PFSK-1 (cell line): ENCODE data around the gene TAOK1.

Experiments
- FOXP2 ChIP-seq: optimal IDR thresholded peaks from 2 replicates; pipeline ENCODE3; 2011; ENCODE audit warnings: borderline replicate concordance, control low read depth, inconsistent platforms; ENCODE audit not compliant: insufficient read depth; ENCODE audit errors: extremely low read length, extremely low read depth
- POLR2AphosphoS5 ChIP-seq: IDR thresholded peaks from 2 replicates; pipeline ENCODE4 v1.6.1; 2012; ENCODE audit warnings: low read depth, mild to moderate bottlenecking, control low read depth, low read length, moderate library complexity
- REST ChIP-seq, 2 experiments: IDR thresholded peaks; 2 replicates each; pipeline versions ENCODE4 v1.6.1 to v1.8.0; 2011 to 2012; ENCODE audit warnings: low read depth in 2 of 2, low read length in 2 of 2, control low read depth in 1 of 2, inconsistent platforms in 1 of 2, mild to moderate bottlenecking in 1 of 2, moderate library complexity in 1 of 2; ENCODE audit not compliant: insufficient read depth in 1 of 2
- SIN3A ChIP-seq: IDR thresholded peaks from 2 replicates; pipeline ENCODE4 v1.6.1; 2012; ENCODE audit warnings: mild to moderate bottlenecking, low read length, moderate library complexity, borderline replicate concordance; ENCODE audit not compliant: insufficient read depth
- TAF1 ChIP-seq: IDR thresholded peaks from 2 replicates; pipeline ENCODE4 v1.6.1; 2012; ENCODE audit warnings: low read length, control low read depth, borderline replicate concordance; ENCODE audit not compliant: insufficient read depth

The TAOK1 gene

GRCh38 chr17:29386760-29387159, 3.4 kb upstream of the TAOK1 start:
- TF ChIP-seq FOXP2 (no peak), POLR2AphosphoS5 (no peak), REST (IDR thresholded peaks at IDR 0.05; ENCODE audit: insufficient read depth in 1 of 2, low read depth in 2 of 2, low read length in 2 of 2) (no peak), TAF1 (no peak), SIN3A (no peak)

GRCh38 chr17:29388937-29389336, 1.2 kb upstream of the TAOK1 start:
- TF ChIP-seq POLR2AphosphoS5: no peak
- no peak for TF ChIP-seq FOXP2
- no peak for TF ChIP-seq SIN3A
- no peak for TF ChIP-seq REST (IDR thresholded peaks at IDR 0.05; ENCODE audit: insufficient read depth in 1 of 2, low read depth in 2 of 2, low read length in 2 of 2)
- no peak for TF ChIP-seq TAF1

GRCh38 chr17:29390851-29391631, 878 bp downstream of the TAOK1 start:
- TF ChIP-seq TAF1 (no peak), POLR2AphosphoS5 (peak; percentile 30; the same call in 1 of the 2 replicates), SIN3A (peak; percentile 9; the same call in 1 of the 2 replicates)

GRCh38 chr17:29393436-29393835, 3.3 kb downstream of the TAOK1 start:
- no peak for TF ChIP-seq TAF1
- TF ChIP-seq POLR2AphosphoS5: no peak
- no peak for TF ChIP-seq SIN3A

- TF ChIP-seq POLR2AphosphoS5 (no peak), TAF1 (no peak), FOXP2 (no peak), REST (IDR thresholded peaks at IDR 0.05; ENCODE audit: insufficient read depth in 1 of 2, low read depth in 2 of 2, low read length in 2 of 2) (no peak), SIN3A (no peak)
These were observed 4.6 kb downstream of the TAOK1 start for GRCh38 chr17:29394761-29395160.

GRCh38 chr17:29396066-29396465, 5.9 kb downstream of the TAOK1 start:
- TF ChIP-seq FOXP2 (no peak), POLR2AphosphoS5 (no peak), SIN3A (no peak), TAF1 (no peak), REST (IDR thresholded peaks at IDR 0.05; ENCODE audit: insufficient read depth in 1 of 2, low read depth in 2 of 2, low read length in 2 of 2) (no peak)
